HL-60 (cell line): Measurements from ENCODE around the gene GFER.

Experiments
- DNase-seq, 2 experiments: peaks; one replicate each; pipeline ENCODE4 v3.0.0-alpha.2; 2010 to 2020; ENCODE audit warnings: low read depth in 1 of 2, low spot score in 1 of 2
- H3K27ac ChIP-seq: fragments of 250-450 bp; sonication (Bioruptor Pico); replicated peaks from 2 replicates; pipeline ENCODE4 v1.5.1; 2020; ENCODE audit warnings: mild to moderate bottlenecking, moderate library complexity
- H3K27me3 ChIP-seq: fragments of 250-450 bp; sonication (Bioruptor Pico); 2 replicates; pipeline ENCODE4 v1.5.1; 2021; ENCODE audit warnings: mild to moderate bottlenecking, moderate library complexity; ENCODE audit not compliant: insufficient read depth, poor library complexity, severe bottlenecking
- H3K4me3 ChIP-seq: replicated peaks from 2 replicates; pipeline ENCODE4 v1.5.1; 2011; ENCODE audit warnings: mild to moderate bottlenecking, control low read depth, low read length; ENCODE audit not compliant: insufficient read depth
- CTCF ChIP-seq: IDR thresholded peaks from one replicate; pipeline ENCODE4 v1.5.1; 2011; ENCODE audit warnings: low read length, control low read depth, inconsistent platforms; ENCODE audit not compliant: insufficient read depth
- GABPA ChIP-seq: IDR thresholded peaks from 2 replicates; pipeline ENCODE4 v1.6.1; 2012; ENCODE audit warnings: low read depth
- POLR2AphosphoS5 ChIP-seq: IDR thresholded peaks from 2 replicates; pipeline ENCODE4 v1.6.1; 2012; ENCODE audit warnings: low read depth
- REST ChIP-seq: IDR thresholded peaks from 2 replicates; pipeline ENCODE4 v1.6.1; 2012; ENCODE audit warnings: low read depth; ENCODE audit not compliant: insufficient replicate concordance
- SPI1 ChIP-seq: IDR thresholded peaks from 2 replicates; pipeline ENCODE4 v1.6.1; 2012; ENCODE audit warnings: low read depth, mild to moderate bottlenecking, borderline replicate concordance
- long read RNA-seq: library from polyadenylated mRNA; unstranded; transcript quantifications from one replicate; pipeline ENCODE4 v2.0.0, GENCODE V29; 2020

GFER gene
- long read RNA-seq, transcript GFER-201 (3 exons, 2,345 nt), result major isoform, 6 of 8 reads
- long read RNA-seq, partial matches to known transcripts, result 0 of 8 reads
- long read RNA-seq, other reads (novel, unspliced or antisense), result 0 of 8 reads

GRCh38 chr16:1983544-1984346, at the start of gene GFER:
GFER (plus strand) TSS chr16:1984193; CDS start chr16:1984219, 26 bp downstream.
- peak in 1 of 2 experiments; percentile 77 for DNase-seq

GRCh38 chr16:1936945-1937479, 47.0 kb upstream of the GFER start:
- DNase-seq, result no peak
- H3K27ac ChIP-seq, result peak overlapping the region; percentile 85; the same call in 1 of the 2 replicates
- H3K4me3 ChIP-seq, result no peak overlapping the region
- H3K27me3 ChIP-seq, result no peaks in the 10 kb centered on the region
- TF ChIP-seq GABPA (no peak), SPI1 (no peak), POLR2AphosphoS5 (no peak), CTCF (no peak), REST (no peak)

More at GRCh38 chr16:1983544-1984346, at the start of gene GFER:
- H3K27me3 ChIP-seq, result peaks cover 30% of the 10 kb centered on the region
- H3K4me3 ChIP-seq, result peak within 1 kb of the TSS; percentile 88
- H3K27ac ChIP-seq, result peak within 1 kb of the TSS; percentile 40
- TF ChIP-seq REST (peak; percentile 25), CTCF (peak; percentile 48), POLR2AphosphoS5 (peak; percentile 12; the same call in 1 of the 2 replicates), GABPA (no peak)

GRCh38 chr16:1938316-1938715, 45.7 kb upstream of the GFER start:
- H3K4me3 ChIP-seq, result no peak overlapping the region
- TF ChIP-seq SPI1 (peak; percentile 90), GABPA (peak; percentile 70), CTCF (no peak), POLR2AphosphoS5 (peak; percentile 99), REST (peak; percentile 64)
- no peaks in the 10 kb centered on the region for H3K27me3 ChIP-seq
- peak overlapping the region; percentile 85 for H3K27ac ChIP-seq
- peak; percentile 85 to 97 for DNase-seq
